ENCODE results near the gene CACNA1C. TPM values are rescaled to one million over a fixed set of nuclear protein-coding genes. Genes with fewer than 3 reads are reported as not detected.

CACNA1C gene
- total and polyA plus RNA-seq, 2 donors (not counting 1 experiment from before 2014, with no cell fraction given), result 0.01 to 0.02 TPM

- no peaks in the 10 kb centered on the region for H3K4me1 Mint-ChIP-seq
- no peak overlapping the region for H3K4me3 ChIP-seq (ENCODE audit: control extremely low read depth in 1 of 5, extremely low read depth in 1 of 5, insufficient read depth in 1 of 5, low read depth in 2 of 5, low read length in 4 of 5)
- intact Hi-C loops (cut with micrococcal nuclease), result no loop called here
- no peak overlapping the region for H3K9ac ChIP-seq (ENCODE audit: low read length)
- no peaks in the 10 kb centered on the region for H4K20me1 ChIP-seq (ENCODE audit: control insufficient read depth, insufficient read depth, low read length, poor library complexity, severe bottlenecking)
- H3K27ac ChIP-seq (ENCODE audit: low read length in 2 of 2), result no peak overlapping the region
- H3K9me3 Mint-ChIP-seq (ENCODE audit: insufficient read depth), result no peaks in the 10 kb centered on the region
- ChIA-PET POLR2A (no interaction called here), CTCF (interaction anchor here (1.0 kb wide), 1 partner anchor 10 kb away, joined by 3 read pairs; no protein-coding TSS in a partner anchor)
- H3K36me3 ChIP-seq (replicated peaks in 1 of 2; ENCODE audit: control extremely low read depth in 1 of 2, control insufficient read depth in 1 of 2, extremely low read depth in 1 of 2, insufficient read depth in 2 of 2, low read length in 1 of 2), result no peaks in the 10 kb centered on the region
- peaks cover 26% of the 10 kb centered on the region for H3K27me3 Mint-ChIP-seq
- DNase-seq (no peak), ATAC-seq (ENCODE audit: low read depth) (no peak)
- no peak overlapping the region for H3K4me2 ChIP-seq (replicated peaks; ENCODE audit: low read depth, low read length, poor library complexity, severe bottlenecking)
- no peak overlapping the region for H2AFZ ChIP-seq (ENCODE audit: insufficient read depth, low read depth, low read length, poor library complexity, severe bottlenecking)
- H3K27ac Mint-ChIP-seq, result no peak overlapping the region
- no peaks in the 10 kb centered on the region for H3K79me2 ChIP-seq (ENCODE audit: control insufficient read depth, insufficient read depth, low read length)
- H3K4me3 Mint-ChIP-seq, result no peak overlapping the region
- H3K4me1 ChIP-seq (ENCODE audit: control insufficient read depth in 2 of 2, insufficient read depth in 2 of 2, low read length in 2 of 2), result no peaks in the 10 kb centered on the region
- 67% methylated on average over 2 of the region's 3 CpGs for WGBS (ENCODE audit: insufficient coverage)
- peaks cover 0 to 4% (median 0%) of the 10 kb centered on the region in 4 experiments for H3K27me3 ChIP-seq (replicated peaks in 1 of 4; ENCODE audit: control extremely low read depth in 1 of 4, control insufficient read depth in 3 of 4, insufficient read depth in 4 of 4, low read length in 3 of 4)
- TF ChIP-seq, protein P1, sequence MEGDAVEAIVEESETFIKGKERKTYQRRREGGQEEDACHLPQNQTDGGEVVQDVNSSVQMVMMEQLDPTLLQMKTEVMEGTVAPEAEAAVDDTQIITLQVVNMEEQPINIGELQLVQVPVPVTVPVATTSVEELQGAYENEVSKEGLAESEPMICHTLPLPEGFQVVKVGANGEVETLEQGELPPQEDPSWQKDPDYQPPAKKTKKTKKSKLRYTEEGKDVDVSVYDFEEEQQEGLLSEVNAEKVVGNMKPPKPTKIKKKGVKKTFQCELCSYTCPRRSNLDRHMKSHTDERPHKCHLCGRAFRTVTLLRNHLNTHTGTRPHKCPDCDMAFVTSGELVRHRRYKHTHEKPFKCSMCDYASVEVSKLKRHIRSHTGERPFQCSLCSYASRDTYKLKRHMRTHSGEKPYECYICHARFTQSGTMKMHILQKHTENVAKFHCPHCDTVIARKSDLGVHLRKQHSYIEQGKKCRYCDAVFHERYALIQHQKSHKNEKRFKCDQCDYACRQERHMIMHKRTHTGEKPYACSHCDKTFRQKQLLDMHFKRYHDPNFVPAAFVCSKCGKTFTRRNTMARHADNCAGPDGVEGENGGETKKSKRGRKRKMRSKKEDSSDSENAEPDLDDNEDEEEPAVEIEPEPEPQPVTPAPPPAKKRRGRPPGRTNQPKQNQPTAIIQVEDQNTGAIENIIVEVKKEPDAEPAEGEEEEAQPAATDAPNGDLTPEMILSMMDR (IDR thresholded peaks at IDR 0.05), result no peak
- TF ChIP-seq EZH2 (IDR thresholded peaks at IDR 0.05; ENCODE audit: borderline replicate concordance, insufficient read depth, low read depth, low read length, poor library complexity, severe bottlenecking), result no peak
- no peaks in the 10 kb centered on the region for H3K9me3 ChIP-seq (ENCODE audit: control extremely low read depth in 1 of 3, control insufficient read depth in 2 of 3, insufficient read depth in 1 of 3, low read length in 2 of 3)
Observed at GRCh38 chr12:2328661-2329060, 275.9 kb downstream of the CACNA1C start.

- no peaks in the 10 kb centered on the region for H4K20me1 ChIP-seq (ENCODE audit: control insufficient read depth, insufficient read depth, low read length, poor library complexity, severe bottlenecking)
- intact Hi-C loops (cut with micrococcal nuclease), result no loop called here
- H3K4me2 ChIP-seq (replicated peaks; ENCODE audit: low read depth, low read length, poor library complexity, severe bottlenecking), result no peak overlapping the region
- DNase-seq (no peak), ATAC-seq (ENCODE audit: low read depth) (no peak)
- no peak overlapping the region for H2AFZ ChIP-seq (ENCODE audit: insufficient read depth, low read depth, low read length, poor library complexity, severe bottlenecking)
- Mint-ChIP-seq H3K4me3 (no peak overlapping the region), H3K4me1 (no peaks in the 10 kb centered on the region), H3K27me3 (peaks cover 21% of the 10 kb centered on the region), H3K9me3 (ENCODE audit: insufficient read depth) (no peaks in the 10 kb centered on the region), H3K27ac (no peak overlapping the region)
- no peaks in the 10 kb centered on the region for H3K9me3 ChIP-seq (ENCODE audit: control extremely low read depth in 1 of 3, control insufficient read depth in 2 of 3, insufficient read depth in 1 of 3, low read length in 2 of 3)
- no peak overlapping the region for H3K4me3 ChIP-seq (ENCODE audit: control extremely low read depth in 1 of 5, extremely low read depth in 1 of 5, insufficient read depth in 1 of 5, low read depth in 2 of 5, low read length in 4 of 5)
- H3K79me2 ChIP-seq (ENCODE audit: control insufficient read depth, insufficient read depth, low read length), result no peaks in the 10 kb centered on the region
- POLR2A ChIA-PET, result no interaction called here
- no peaks in the 10 kb centered on the region for H3K36me3 ChIP-seq (replicated peaks in 1 of 2; ENCODE audit: control extremely low read depth in 1 of 2, control insufficient read depth in 1 of 2, extremely low read depth in 1 of 2, insufficient read depth in 2 of 2, low read length in 1 of 2)
- H3K4me1 ChIP-seq (ENCODE audit: control insufficient read depth in 2 of 2, insufficient read depth in 2 of 2, low read length in 2 of 2), result no peaks in the 10 kb centered on the region
- WGBS (ENCODE audit: insufficient coverage), result no CpG with 5 or more reads among the region's 7 CpGs
- peaks cover 0 to 4% (median 0%) of the 10 kb centered on the region in 4 experiments for H3K27me3 ChIP-seq (replicated peaks in 1 of 4; ENCODE audit: control extremely low read depth in 1 of 4, control insufficient read depth in 3 of 4, insufficient read depth in 4 of 4, low read length in 3 of 4)
- CTCF ChIA-PET, result no interaction called here
- H3K9ac ChIP-seq (ENCODE audit: low read length), result no peak overlapping the region
- TF ChIP-seq EZH2 (IDR thresholded peaks at IDR 0.05; ENCODE audit: borderline replicate concordance, insufficient read depth, low read depth, low read length, poor library complexity, severe bottlenecking), result no peak
- TF ChIP-seq, protein P1 (IDR thresholded peaks at IDR 0.05), result no peak
- no peak overlapping the region for H3K27ac ChIP-seq (ENCODE audit: low read length in 2 of 2)
Observed at GRCh38 chr12:2329661-2330210, 276.9 kb downstream of the CACNA1C start.

All from B cell (primary cell).